ENCODE measurements around the gene AACS. TPM values are rescaled to one million over a fixed set of nuclear protein-coding genes. Genes with fewer than 3 reads are reported as not detected.
A peak's percentile ranks its signal among the peaks of the same experiment; 100 is the strongest.

Gene AACS
- polyA plus RNA-seq, 2 of the 4 experiments (the other 2 are of a cell fraction): 18.6 to 20.4 TPM

GRCh38 chr12:125180144-125180543 is 114.9 kb downstream of the AACS start (continued):
- TF ChIP-seq REST (IDR thresholded peaks at IDR 0.05) (no peak), KDM5A (IDR thresholded peaks at IDR 0.05) (no peak), PHF8 (IDR thresholded peaks at IDR 0.05; ENCODE audit: borderline replicate concordance, low read depth) (no peak), RFX5 (IDR thresholded peaks at IDR 0.05) (no peak), SREBF2 (IDR thresholded peaks at IDR 0.05) (no peak), CHD2 (IDR thresholded peaks at IDR 0.05; ENCODE audit: low read length, partially characterized antibody) (no peak), GATA3 (IDR thresholded peaks at IDR 0.05; ENCODE audit: borderline replicate concordance) (no peak), POLR2A (IDR thresholded peaks at IDR 0.05; ENCODE audit: low read length) (no peak), CBX2 (IDR thresholded peaks at IDR 0.05; ENCODE audit: borderline replicate concordance, low read depth) (no peak)

- CTCF ChIA-PET: interaction anchor here (1.2 to 2.0 kb wide), 3 partner anchors 10 to 222 kb away, joined by 4 to 6 read pairs (median 5); no protein-coding TSS in a partner anchor
- no peak overlapping the region for H3K4me2 ChIP-seq
Observed at GRCh38 chr12:125181107-125181506, 115.9 kb downstream of the AACS start.

GRCh38 chr12:125183187-125184067 is 118.2 kb downstream of the AACS start:
- CTCF ChIA-PET: interaction anchor here (0.7 to 3.9 kb wide), 35 partner anchors 8 to 1983 kb away, joined by 3 to 27 read pairs (median 5); no protein-coding TSS in a partner anchor
- ATAC-seq: peak; percentile 58 to 84
- peak; percentile 71 to 94 for DNase-seq (ENCODE audit: low read depth in 1 of 2, low spot score in 1 of 2)
- WGBS (ENCODE audit: missing lambda C conversion rate): 9% methylated on average over 27 of the region's 27 CpGs
- Histone ChIP-seq H3K4me2 (peak overlapping the region; percentile 78), H3K4me3 (no peak overlapping the region), H3K4me1 (peaks cover 28% of the 10 kb centered on the region), H3K27ac (0 out of 6 replicates have a peak overlapping the region, but pooled peaks of 1 of the 2 experiments have one; percentile 29), H3K9me3 (no peaks in the 10 kb centered on the region)
- no peak for TF ChIP-seq JUN (IDR thresholded peaks at IDR 0.05)
- TF ChIP-seq SMC3 (IDR thresholded peaks at IDR 0.05): peak; percentile 85
- TF ChIP-seq RAD21 (conservative IDR thresholded peaks at IDR 0.05 in 1 of 2, IDR thresholded peaks at IDR 0.05 in 1 of 2): peak; percentile 97 to 99
- TF ChIP-seq MYC (IDR thresholded peaks at IDR 0.05; ENCODE audit: borderline replicate concordance, low read length): peak; percentile 24; the same call in 1 of the 2 replicates
- peak; percentile 74 for TF ChIP-seq MAX (IDR thresholded peaks at IDR 0.05)
- TF ChIP-seq NPAS2 (CRISPR knock-in tag; IDR thresholded peaks at IDR 0.05; ENCODE audit: borderline replicate concordance): no peak
- TF ChIP-seq CTCF (IDR thresholded peaks at IDR 0.05): peak; percentile 92
- no peak for FAIRE-seq
- POLR2A ChIA-PET: no interaction called here

More at GRCh38 chr12:125181107-125181506, 115.9 kb downstream of the AACS start:
- 28% methylated on average over 1 of the region's 1 CpG for WGBS (ENCODE audit: missing lambda C conversion rate)
- no peak overlapping the region for H3K27ac ChIP-seq
- POLR2A ChIA-PET: no interaction called here
- peaks cover 14% of the 10 kb centered on the region for H3K4me1 ChIP-seq
- TF ChIP-seq RFX5 (IDR thresholded peaks at IDR 0.05) (no peak), SMC3 (IDR thresholded peaks at IDR 0.05) (no peak), NPAS2 (CRISPR knock-in tag; IDR thresholded peaks at IDR 0.05; ENCODE audit: borderline replicate concordance) (no peak), HOXB5 (CRISPR knock-in tag; IDR thresholded peaks at IDR 0.05) (no peak), RAD21 (conservative IDR thresholded peaks at IDR 0.05 in 1 of 2, IDR thresholded peaks at IDR 0.05 in 1 of 2) (no peak), BHLHE40 (IDR thresholded peaks at IDR 0.05; ENCODE audit: low read depth, low read length) (no peak), RARB (CRISPR knock-in tag; IDR thresholded peaks at IDR 0.05) (no peak), ZC3H11A (IDR thresholded peaks at IDR 0.05) (no peak), ESRRA (IDR thresholded peaks at IDR 0.05; ENCODE audit: borderline replicate concordance, low read length) (no peak), EHMT2 (IDR thresholded peaks at IDR 0.05; ENCODE audit: low read depth) (no peak)
- ATAC-seq (no peak), DNase-seq (ENCODE audit: low read depth in 1 of 2, low spot score in 1 of 2) (no peak), FAIRE-seq (no peak)
- H3K4me3 ChIP-seq: no peak overlapping the region
- H3K9me3 ChIP-seq: no peaks in the 10 kb centered on the region

Measured in A549 (cell line).